Endometrial microvascular endothelial cells (primary cell): ENCODE results near the gene GP9. TPM values are rescaled to one million over a fixed set of nuclear protein-coding genes. Genes with fewer than 3 reads are reported as not detected.
"Not testable (repeated sequence)": the region's sequence is repeated elsewhere in the genome, so short reads cannot be mapped to it uniquely, and the experiment has no call there.

Source experiments
- in situ Hi-C: cut with HindIII; loops from 2 replicates; pipeline ENCODE4 v1.10.0; 2017; ENCODE audit warnings: low sequenced_read_pairs, low pct_unique_long_range_greater_than_20kb; ENCODE audit errors: inconsistent ontology term
- total RNA-seq: library from RNA; depleted of rRNA; stranded (reverse); fragments of >200 nt; gene quantifications from one replicate; pipeline ENCODE4 v1.2.3, GENCODE V29; 2015; ENCODE audit errors: inconsistent ontology term

GP9 gene
- total RNA-seq, 1 donor from 2014 or later = not detected

DNA sequence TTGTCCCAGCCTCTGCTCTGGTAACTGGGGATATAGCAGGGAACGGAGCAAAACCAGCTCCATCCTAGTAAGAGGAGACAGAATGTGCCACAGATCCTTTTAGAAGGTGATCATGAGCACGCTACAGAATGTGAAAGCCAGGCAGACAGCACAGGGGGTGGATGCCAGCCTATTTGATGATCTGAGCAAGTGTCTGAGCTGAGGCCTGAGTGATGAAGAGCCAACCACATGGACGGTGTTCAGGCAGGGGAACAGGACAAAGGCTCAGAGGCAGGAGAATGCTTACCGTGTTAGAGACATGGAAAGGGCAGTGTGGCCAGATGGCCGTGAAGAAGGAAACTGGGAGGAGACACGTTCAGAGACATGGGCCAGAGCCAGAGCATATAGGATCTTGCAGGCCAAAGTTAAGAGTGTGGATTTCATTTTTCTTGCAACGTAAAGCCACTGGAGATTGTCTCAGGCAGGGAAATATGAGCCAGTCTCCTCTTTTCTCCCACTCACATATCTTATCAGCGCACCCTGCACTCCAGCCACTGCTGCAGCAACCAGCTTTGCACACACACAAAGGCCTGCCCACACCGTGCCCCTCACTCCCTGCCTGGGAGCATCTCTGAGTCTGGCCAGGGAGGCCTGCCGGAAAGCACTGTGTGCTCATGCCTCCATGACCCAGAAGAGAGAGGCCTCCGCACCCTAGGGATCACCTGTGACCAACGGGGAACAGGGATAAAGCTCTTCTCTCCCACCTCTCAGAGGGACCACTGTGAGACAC is 41.0 kb downstream of the GP9 start:
- in situ Hi-C loops = no loop called here

DNA sequence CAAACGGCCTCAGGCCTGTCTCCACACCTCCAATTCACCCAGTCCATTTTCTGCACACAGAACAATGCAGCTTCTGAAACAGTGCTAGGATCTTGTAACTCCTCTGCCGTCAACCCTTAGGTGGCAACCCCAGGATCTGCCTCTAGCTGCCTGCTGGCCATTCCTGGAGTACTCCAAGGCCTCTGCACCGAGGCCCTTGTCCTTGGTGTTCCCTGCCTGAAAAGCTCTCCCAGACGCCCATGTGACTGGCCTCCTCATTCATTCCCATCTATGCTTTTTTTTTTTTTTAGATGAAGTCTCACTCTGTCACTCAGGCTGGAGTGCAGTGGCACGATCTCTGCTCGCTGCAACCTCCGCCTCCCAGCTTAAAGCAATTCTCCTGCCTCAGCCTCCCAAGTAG is 42.7 kb downstream of the GP9 start:
- in situ Hi-C loops = no loop called here

DNA sequence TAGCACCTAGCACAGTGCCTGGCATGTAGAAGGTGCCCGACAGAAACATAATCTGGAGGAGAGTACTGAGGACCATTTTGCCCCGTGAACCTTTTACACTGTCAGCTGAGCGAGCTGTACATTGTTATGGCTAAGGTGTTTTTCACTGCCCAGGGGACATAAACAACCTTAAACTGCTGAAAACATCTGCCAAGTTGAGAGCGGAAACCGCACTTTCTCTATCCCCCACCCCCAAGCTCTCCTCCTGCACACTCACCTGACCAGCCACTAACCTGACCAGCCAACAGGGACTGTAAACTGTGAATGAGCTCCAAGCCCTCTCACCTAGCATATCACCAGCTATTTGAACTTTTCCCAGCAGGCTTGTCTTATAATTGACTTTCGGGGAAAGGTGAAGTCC is 43.5 kb downstream of the GP9 start:
- in situ Hi-C loops = no loop called here

DNA sequence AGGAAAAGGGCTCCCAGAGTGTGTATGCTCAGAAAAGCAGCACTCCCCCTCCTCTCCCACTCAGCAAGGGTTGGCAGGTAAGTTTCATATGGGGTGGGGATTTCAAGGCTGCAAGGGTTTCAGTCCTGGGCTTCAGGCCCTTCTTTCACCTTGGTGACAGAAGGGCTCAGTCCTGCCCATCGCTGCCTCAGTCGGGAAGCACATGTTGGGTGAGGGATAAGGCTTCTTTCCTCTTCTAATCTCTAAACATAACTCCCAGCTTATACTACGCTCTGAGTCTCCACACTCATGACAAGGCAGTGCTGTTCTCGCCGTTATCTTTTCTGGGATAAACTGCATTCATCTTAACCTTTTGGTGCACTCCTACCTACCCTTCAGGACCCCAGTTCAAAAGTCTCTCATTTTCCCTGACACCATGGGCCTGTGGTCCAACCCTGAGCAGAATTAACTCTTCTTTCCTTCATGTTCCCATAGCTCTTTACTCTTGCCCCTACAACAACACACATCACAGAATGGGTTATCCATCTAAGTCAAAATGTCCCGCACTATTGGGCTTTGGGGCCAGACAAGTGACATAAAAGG is 44.0 kb downstream of the GP9 start:
- in situ Hi-C loops = no loop called here

DNA sequence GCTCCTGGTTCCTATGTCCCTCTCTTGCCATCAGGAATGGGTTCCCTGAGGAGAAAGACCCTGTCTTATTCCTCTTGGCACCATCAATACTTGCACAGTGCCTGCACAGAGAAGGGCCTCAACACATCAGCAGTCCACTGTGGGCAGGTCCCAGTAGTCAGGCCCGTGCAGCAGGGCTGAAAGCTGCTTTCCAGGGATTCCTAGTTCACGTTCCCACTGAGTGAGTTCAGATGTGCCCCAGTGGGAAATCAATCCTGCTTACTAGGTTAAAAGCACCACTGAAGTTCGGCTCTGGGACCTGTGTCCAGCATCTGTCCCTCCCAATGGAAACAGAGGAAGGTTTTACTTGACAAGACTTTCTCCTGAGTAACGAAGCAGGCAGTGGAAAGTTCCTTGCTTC is 45.3 kb downstream of the GP9 start:
- in situ Hi-C loops = no loop called here

DNA sequence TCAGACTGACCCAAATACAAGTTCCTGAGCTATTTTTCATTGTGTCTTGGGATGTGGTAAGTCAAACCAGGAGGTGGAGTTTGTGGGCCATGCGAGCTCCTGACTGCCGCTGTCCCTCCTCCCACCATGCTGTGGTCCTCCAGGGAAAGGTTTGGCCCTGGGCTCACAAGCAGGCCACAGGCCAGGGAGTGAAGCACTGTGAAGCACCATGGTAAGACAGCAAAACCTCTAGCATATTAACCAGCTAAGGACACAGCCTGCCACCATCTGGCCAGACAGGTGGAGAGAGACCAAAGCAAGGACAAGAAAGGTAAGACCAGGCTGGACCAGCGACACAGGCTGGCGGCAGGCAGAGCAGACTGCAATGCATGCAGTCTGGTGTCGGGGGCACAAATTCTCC is 45.7 kb downstream of the GP9 start:
- in situ Hi-C loops = no loop called here

DNA sequence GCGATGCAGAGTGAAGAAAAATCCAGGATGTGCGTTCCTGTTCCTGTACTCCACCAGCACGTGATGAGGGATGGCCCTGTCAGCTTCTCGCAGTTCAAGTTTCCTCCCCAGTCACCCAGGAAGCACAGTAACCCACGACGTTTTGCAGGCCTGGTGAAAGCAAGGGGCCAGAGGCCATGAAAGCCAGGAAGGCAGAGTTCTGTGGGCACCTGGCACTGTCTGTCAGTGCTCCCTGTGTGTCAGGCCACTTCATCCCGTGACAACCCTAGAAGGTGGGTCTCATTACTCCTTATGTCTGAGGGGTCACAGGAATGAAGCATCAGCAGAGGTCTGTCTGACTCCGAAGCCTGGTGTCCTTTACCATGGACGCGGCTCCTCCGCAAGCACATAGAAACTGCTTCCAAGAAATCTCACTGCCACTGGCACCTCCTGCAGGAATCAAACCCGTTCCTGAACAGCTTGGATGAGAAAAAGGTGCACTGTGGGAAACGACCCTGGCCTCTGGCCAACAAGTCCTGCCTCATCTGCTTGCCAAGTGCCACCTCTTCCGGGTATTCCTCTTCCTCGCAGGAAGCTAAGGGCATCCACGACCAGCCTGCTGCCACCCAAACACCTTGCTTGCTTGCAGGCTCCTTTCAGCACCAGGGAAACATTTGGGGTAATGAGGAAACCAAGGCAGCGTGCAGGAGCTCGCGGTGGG is 46.4 kb downstream of the GP9 start:
- in situ Hi-C loops = no loop called here

DNA sequence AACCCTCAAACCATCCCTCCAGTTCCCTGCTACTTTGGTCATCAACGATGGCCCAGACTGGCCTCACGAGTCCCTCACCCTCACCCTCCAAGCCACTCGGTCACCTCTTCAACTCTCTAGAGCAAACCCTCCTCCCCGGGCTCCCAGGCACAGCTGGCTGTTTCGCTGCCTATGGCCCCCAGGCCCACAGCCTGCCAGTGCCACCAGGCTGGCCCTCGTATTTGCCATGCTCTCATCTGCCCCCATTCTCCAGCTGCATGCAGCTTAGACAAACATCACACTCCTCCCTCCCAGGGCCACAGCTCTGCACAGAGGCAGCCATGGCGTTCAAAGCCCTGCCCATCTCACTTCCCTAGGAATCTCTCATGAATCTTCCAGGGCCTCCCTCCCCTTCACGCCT is 47.2 kb downstream of the GP9 start:
- in situ Hi-C loops = no loop called here

DNA sequence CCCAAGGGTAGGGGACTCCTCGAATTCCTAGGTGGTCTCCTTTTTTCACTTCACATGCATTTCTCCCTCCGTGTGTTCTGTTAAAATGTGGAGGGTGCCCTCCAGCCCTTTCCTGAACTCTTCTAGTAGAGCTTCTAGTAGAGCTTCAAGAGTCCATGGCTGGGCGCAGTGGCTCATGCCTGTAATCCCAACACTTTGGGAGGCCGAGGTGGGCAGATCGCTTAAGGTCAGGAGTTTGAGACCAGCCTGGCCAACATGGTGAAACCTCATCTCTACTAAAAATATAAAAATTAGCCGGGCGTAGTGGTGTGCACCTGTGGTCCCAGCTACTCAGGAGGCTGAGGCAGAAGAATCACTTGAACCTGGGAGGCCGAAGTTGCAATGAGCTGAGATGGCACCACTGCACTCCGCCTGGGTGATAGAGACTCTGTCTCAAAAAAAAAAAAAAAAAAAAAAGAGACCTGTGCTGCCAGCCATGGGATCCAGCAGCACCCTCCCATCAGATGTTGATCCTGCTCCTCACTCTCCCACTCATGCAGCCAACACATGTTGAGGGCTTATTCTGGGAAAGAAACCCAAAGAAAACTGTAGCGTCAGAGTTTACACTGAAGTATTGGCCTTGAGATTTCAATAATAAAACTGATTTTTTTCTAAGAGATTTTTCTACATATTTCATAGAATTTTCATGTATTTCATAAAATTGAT is 50.6 kb downstream of the GP9 start:
- in situ Hi-C loops = not testable (repeated sequence)

Other genes starting within 250 kb of the GP9 start
- gene ACAD9, start 181.2 kb upstream of the GP9 start, total RNA-seq = 60.9 TPM
- gene CFAP92, start 66.7 kb upstream of the GP9 start, total RNA-seq = not detected
- gene EFCC1, start 59.5 kb upstream of the GP9 start, total RNA-seq = not detected
- gene RAB43, start 61.0 kb downstream of the GP9 start, total RNA-seq = 32.4 TPM
- gene ISY1, start 100.3 kb downstream of the GP9 start, total RNA-seq = 24.8 TPM
- 318 TPM for gene CNBP, start 123.1 kb downstream of the GP9 start, total RNA-seq
- gene COPG1, start 188.8 kb downstream of the GP9 start, total RNA-seq = 156 TPM
- 25.3 TPM for gene HMCES, start 218.1 kb downstream of the GP9 start, total RNA-seq